ENCODE measurements around the gene PPP1R7. TPM values are rescaled to one million over a fixed set of nuclear protein-coding genes. Genes with fewer than 3 reads are reported as not detected.

Gene PPP1R7
- polyA plus RNA-seq, 3 donors: 54.9 to 102 (median 84.4) TPM

- Mint-ChIP-seq H3K4me1 (peaks cover 24% of the 10 kb centered on the region), H3K27ac (no peak overlapping the region), H3K27me3 (ENCODE audit: low read depth in 3 of 3) (peaks cover 38 to 56% (median 44%) of the 10 kb centered on the region in 3 donors), H3K9me3 (peaks cover 0 to 2% (median 0%) of the 10 kb centered on the region in 7 donors), H3K36me3 (no peaks in the 10 kb centered on the region), H3K4me3 (peak overlapping the region in 1 of 2 donors; percentile 26)
- H4K20me1 ChIP-seq (ENCODE audit: insufficient read depth, low read length): no peaks in the 10 kb centered on the region
- H3K79me2 ChIP-seq (ENCODE audit: insufficient read depth, low read length): no peaks in the 10 kb centered on the region
- no peak overlapping the region for H3K4me2 ChIP-seq (replicated peaks; ENCODE audit: extremely low read depth, low read length, poor library complexity, severe bottlenecking)
- no peak overlapping the region for H3K4me3 ChIP-seq (replicated peaks in 1 of 3; ENCODE audit: low read depth in 2 of 3, low read length in 3 of 3)
- peaks cover 4 to 30% of the 10 kb centered on the region in 2 donors for H3K27me3 ChIP-seq (ENCODE audit: control insufficient read depth in 2 of 2, insufficient read depth in 2 of 2, low read length in 2 of 2)
- H2AFZ ChIP-seq (ENCODE audit: insufficient read depth, low read depth, low read length, poor library complexity, severe bottlenecking): no peak overlapping the region
- TF ChIP-seq CTCF (IDR thresholded peaks at IDR 0.05): no peak
- no peaks in the 10 kb centered on the region for H3K9me3 ChIP-seq (replicated peaks in 1 of 2; ENCODE audit: control insufficient read depth in 1 of 2, insufficient read depth in 1 of 2, low read length in 2 of 2)
- intact Hi-C loops (cut with micrococcal nuclease): no loop called here
- no peak overlapping the region for H3K27ac ChIP-seq (ENCODE audit: low read depth in 1 of 2, low read length in 2 of 2)
- no peak for DNase-seq
- H3K9ac ChIP-seq (ENCODE audit: insufficient read depth, low read length, poor library complexity, severe bottlenecking): no peak overlapping the region
- no peaks in the 10 kb centered on the region for H3K36me3 ChIP-seq (replicated peaks in 1 of 2; ENCODE audit: control insufficient read depth in 1 of 2, insufficient read depth in 2 of 2, low read length in 2 of 2)
- WGBS (ENCODE audit: insufficient coverage): 52% methylated on average over 2 of the region's 6 CpGs
- peaks cover 8 to 13% of the 10 kb centered on the region in 2 donors for H3K4me1 ChIP-seq (ENCODE audit: control insufficient read depth in 1 of 2, insufficient read depth in 2 of 2, low read length in 2 of 2)
Measured at GRCh38 chr2:241219856-241220356, 69.6 kb downstream of the PPP1R7 start.

- no peaks in the 10 kb centered on the region for H4K20me1 ChIP-seq (ENCODE audit: insufficient read depth, low read length)
- 54% methylated on average over 19 of the region's 23 CpGs for WGBS (ENCODE audit: insufficient coverage)
- no peaks in the 10 kb centered on the region for H3K79me2 ChIP-seq (ENCODE audit: insufficient read depth, low read length)
- no peak overlapping the region for H2AFZ ChIP-seq (ENCODE audit: insufficient read depth, low read depth, low read length, poor library complexity, severe bottlenecking)
- H3K36me3 Mint-ChIP-seq: peaks cover 26 to 32% of the 10 kb centered on the region in 2 donors
- peaks cover 7% of the 10 kb centered on the region in 2 donors for H3K4me1 ChIP-seq (ENCODE audit: control insufficient read depth in 1 of 2, insufficient read depth in 2 of 2, low read length in 2 of 2)
- peaks cover 16 to 27% (median 24%) of the 10 kb centered on the region in 3 donors for H3K27me3 Mint-ChIP-seq (ENCODE audit: low read depth in 3 of 3)
- H3K4me2 ChIP-seq (replicated peaks; ENCODE audit: extremely low read depth, low read length, poor library complexity, severe bottlenecking): no peak overlapping the region
- H3K9me3 Mint-ChIP-seq: peaks cover 0 to 2% (median 0%) of the 10 kb centered on the region in 7 donors
- no peak for TF ChIP-seq CTCF (IDR thresholded peaks at IDR 0.05)
- no peak overlapping the region for H3K27ac ChIP-seq (ENCODE audit: low read depth in 1 of 2, low read length in 2 of 2)
- no peaks in the 10 kb centered on the region for H3K9me3 ChIP-seq (replicated peaks in 1 of 2; ENCODE audit: control insufficient read depth in 1 of 2, insufficient read depth in 1 of 2, low read length in 2 of 2)
- H3K9ac ChIP-seq (ENCODE audit: insufficient read depth, low read length, poor library complexity, severe bottlenecking): no peak overlapping the region
- H3K4me3 Mint-ChIP-seq: no peak overlapping the region
- H3K4me1 Mint-ChIP-seq: peaks cover 20% of the 10 kb centered on the region
- H3K4me3 ChIP-seq (replicated peaks in 1 of 3; ENCODE audit: low read depth in 2 of 3, low read length in 3 of 3): no peak overlapping the region
- H3K27me3 ChIP-seq (ENCODE audit: control insufficient read depth in 2 of 2, insufficient read depth in 2 of 2, low read length in 2 of 2): peaks cover 4 to 16% of the 10 kb centered on the region in 2 donors
- intact Hi-C loops (cut with micrococcal nuclease): no loop called here
- H3K27ac Mint-ChIP-seq: peak overlapping the region in 1 of 7 donors; percentile 45
- DNase-seq: no peak
- H3K36me3 ChIP-seq (replicated peaks in 1 of 2; ENCODE audit: control insufficient read depth in 1 of 2, insufficient read depth in 2 of 2, low read length in 2 of 2): peaks cover 28 to 30% of the 10 kb centered on the region in 2 donors
Measured at GRCh38 chr2:241223211-241224017, 73.1 kb downstream of the PPP1R7 start.
